Fibroblast of mammary gland (primary cell): ENCODE measurements around the gene TBX1.
"Not testable (repeated sequence)": the region's sequence is repeated elsewhere in the genome, so short reads cannot be mapped to it uniquely, and the experiment has no call there.

Experiments used
- DNase-seq: peaks from one replicate; pipeline ENCODE4 v3.0.0-alpha.2; 2010; ENCODE audit warnings: low read depth
- H3K4me3 ChIP-seq: 2 replicates; pipeline ENCODE4 v1.5.1; 2011; ENCODE audit warnings: low read depth, mild to moderate bottlenecking, low read length, moderate library complexity; ENCODE audit not compliant: control insufficient read depth
- TF ChIP-seq, protein P1 (sequence below): conservative IDR thresholded peaks from 2 replicates; pipeline ENCODE4 v1.5.1; 2011; ENCODE audit warnings: low read depth, low read length, inconsistent platforms; ENCODE audit not compliant: control insufficient read depth, insufficient read depth

TBX1 gene

DNA sequence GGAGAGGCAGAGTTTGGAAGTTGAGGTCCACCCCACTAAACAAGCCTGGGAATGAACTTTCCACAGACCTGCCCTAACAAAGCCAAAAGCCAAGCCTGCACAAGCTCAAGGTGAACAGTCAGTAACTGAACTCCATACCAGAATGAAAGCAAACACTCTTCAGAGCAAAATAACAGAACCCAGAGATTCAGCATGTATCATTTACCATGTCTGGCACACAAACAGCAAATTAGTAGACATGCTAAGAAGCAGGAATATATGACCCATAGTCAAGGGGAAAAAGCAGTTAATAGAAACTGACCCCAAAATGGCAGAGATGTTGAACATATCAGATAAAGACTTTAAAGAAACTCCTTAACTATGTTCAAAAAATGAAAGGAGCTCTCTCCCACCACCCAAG, 31.3 kb downstream of the TBX1 start:
- no peak overlapping the region for H3K4me3 ChIP-seq
- TF ChIP-seq, protein P1, sequence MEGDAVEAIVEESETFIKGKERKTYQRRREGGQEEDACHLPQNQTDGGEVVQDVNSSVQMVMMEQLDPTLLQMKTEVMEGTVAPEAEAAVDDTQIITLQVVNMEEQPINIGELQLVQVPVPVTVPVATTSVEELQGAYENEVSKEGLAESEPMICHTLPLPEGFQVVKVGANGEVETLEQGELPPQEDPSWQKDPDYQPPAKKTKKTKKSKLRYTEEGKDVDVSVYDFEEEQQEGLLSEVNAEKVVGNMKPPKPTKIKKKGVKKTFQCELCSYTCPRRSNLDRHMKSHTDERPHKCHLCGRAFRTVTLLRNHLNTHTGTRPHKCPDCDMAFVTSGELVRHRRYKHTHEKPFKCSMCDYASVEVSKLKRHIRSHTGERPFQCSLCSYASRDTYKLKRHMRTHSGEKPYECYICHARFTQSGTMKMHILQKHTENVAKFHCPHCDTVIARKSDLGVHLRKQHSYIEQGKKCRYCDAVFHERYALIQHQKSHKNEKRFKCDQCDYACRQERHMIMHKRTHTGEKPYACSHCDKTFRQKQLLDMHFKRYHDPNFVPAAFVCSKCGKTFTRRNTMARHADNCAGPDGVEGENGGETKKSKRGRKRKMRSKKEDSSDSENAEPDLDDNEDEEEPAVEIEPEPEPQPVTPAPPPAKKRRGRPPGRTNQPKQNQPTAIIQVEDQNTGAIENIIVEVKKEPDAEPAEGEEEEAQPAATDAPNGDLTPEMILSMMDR = no peak
- DNase-seq = no peak

DNA sequence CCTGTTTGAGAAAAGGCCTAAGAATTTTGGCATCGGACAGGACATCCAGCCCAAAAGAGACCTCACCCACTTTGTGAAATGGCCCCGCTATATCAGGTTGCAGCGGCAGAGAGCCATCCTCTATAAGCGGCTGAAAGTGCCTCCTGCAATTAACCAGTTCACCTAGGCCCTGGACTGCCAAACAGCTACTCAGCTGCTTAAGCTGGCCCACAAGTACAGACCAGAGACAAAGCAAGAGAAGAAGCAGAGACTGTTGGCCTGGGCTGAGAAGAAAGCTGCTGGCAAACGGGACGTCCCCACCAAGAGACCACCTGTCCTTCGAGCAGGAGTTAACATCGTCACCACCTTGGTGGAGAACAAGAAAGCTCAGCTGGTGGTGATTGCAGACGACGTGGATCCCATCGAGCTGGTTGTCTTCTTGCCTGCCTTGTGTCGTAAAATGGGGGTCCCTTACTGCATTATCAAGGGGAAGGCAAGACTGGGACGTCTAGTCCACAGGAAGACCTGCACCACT, 31.9 kb downstream of the TBX1 start:
- DNase-seq, H3K4me3 ChIP-seq: not testable (repeated sequence)

DNA sequence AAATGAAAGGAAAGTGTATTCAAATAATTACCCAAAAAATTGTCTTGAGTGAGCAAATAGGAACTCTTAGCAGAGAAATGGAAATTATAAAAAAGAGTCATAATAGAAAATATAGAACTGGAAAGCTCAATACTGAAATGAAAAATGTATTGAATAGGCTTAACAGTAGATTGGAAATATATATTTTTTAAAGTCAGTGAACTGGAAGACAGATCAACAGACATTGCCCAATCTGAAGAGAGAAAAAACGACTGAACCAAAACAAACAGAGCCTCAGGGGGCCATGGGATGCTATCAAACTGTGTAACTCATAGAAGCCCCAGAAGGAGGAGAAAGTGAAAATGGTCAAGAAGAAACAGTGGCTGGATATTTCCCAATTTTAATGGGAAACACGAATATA, 32.6 kb downstream of the TBX1 start:
- TF ChIP-seq, protein P1 = no peak
- DNase-seq = no peak
- no peak overlapping the region for H3K4me3 ChIP-seq

DNA sequence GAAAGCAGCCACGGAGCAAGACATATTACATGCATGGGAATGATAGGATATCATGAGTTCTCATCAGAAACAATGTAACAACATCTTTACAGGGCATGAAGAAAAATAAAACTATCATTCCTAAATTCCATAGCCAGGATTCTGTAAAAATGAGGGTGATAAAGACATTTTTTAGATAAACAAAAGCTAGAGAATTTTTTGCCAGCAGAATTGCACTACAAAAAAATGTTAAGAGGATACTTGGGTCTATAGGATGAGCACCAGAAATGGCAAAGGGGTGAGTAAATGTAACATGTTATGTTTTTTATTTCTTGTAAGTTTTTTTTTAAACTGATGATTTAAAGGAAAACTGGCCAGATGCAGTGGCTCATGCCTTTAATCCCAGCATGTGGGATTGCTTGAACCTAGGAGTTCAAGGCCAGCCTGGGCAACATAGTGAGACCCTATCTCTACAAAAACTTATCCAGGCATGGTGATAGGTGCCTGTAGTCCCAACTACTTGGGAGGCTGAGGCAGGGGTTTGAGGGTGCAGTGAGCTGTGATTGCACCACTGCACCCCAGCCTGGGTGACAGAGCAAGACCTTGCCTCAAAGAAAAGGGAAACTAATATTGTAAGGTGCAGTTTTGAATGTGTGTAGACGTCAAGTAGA, 33.2 kb downstream of the TBX1 start:
- TF ChIP-seq, protein P1 = no peak
- no peak for DNase-seq
- H3K4me3 ChIP-seq = no peak overlapping the region

DNA sequence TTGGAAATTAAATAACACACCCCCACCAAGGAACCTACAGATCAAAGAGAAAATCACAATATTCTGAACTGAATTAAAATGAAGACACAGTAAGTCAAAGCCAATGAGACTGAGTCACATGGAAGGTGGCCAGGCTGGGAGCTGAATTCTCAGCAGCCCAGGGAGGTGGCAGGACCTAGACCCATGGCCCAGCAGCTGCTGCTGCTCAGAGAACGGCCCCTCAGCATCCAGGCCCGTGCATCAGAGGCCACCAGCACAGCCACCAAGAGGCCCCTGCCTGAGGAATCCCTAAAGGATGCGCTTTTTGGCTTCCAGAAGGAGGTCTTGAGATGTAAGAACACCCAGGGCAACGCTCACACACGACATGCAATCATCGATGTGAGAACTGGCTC, 35.0 kb downstream of the TBX1 start:
- TF ChIP-seq, protein P1 = no peak
- no peak overlapping the region for H3K4me3 ChIP-seq
- peak; percentile 68 for DNase-seq

DNA sequence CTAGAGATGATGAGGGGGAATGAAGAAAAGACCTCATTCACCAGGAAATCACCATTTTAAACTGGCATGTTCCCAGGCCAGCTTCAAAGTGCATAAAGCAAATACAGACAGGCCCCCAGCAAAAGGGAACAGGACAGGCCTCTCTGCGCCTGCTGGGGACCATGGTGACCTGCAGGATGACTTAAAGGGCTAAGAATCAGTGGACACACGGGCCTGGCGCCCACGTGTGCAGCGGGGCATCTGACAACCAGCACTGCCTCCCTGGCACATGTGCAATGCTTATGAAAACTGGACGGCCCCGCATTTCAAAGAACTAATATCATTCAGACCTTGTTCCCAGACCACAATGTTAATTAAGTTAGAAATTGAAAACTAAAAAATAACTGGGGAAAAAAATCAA, 35.6 kb downstream of the TBX1 start:
- no peak for DNase-seq
- no peak overlapping the region for H3K4me3 ChIP-seq

More for the DNA sequence above, 35.6 kb downstream of the TBX1 start:
- TF ChIP-seq, protein P1 = no peak
